ENCODE measurements around the gene ZP1. TPM values are rescaled to one million over a fixed set of nuclear protein-coding genes. Genes with fewer than 3 reads are reported as not detected.
"Not testable (repeated sequence)": the region's sequence is repeated elsewhere in the genome, so short reads cannot be mapped to it uniquely, and the experiment has no call there.

The ZP1 gene
- total RNA-seq, 1 experiment from 2014 or later: 2.1 TPM

DNA sequence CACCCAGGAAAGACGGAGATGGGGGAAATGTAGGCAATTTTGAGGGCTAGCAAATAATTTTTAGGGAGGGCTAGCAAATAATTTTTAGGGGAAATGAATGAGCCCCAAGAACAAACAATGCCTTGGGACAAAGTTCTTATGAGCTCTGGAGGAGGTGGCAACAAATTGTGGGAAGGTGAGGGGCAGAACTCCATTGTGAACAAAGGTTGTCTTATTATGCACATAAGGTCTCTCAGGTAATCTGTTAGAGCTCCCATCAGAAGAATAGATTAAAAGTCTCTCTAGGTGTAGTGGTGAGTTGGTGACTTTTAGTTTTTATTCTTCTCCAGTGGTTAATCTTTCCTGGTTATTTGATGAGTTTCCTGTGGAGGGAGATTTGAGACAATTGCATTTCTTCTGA is 41.5 kb downstream of the ZP1 start:
- DNase-seq (ENCODE audit: low spot score): no peak

DNA sequence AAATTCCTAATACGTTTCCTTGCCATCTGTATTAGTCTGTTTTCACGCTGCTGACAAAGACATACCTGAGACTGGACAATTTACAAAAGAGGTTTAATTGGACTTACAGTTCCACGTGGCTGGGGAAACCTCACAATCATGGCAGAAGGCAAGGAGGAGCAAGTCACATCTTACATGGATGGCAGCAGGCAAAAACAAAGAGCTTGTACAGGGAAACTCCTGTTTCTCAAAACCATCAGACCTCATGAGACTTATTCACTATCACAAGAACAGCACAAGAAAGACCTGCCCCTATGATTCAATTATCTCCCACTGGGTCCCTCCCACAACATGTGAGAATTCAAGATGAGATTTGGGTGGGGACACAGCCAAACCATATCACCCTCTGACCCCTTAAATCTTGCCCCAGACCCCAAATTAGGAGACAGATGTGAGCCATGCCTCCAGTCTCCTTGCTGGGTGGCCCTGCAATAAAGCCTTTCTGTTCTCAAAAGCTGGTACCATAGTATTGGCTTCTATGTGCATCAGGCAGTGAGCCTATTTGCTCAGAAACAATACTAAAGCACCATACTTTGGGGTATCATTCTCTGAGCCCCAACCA is 42.4 kb downstream of the ZP1 start:
- DNase-seq (ENCODE audit: low spot score): not testable (repeated sequence)

DNA sequence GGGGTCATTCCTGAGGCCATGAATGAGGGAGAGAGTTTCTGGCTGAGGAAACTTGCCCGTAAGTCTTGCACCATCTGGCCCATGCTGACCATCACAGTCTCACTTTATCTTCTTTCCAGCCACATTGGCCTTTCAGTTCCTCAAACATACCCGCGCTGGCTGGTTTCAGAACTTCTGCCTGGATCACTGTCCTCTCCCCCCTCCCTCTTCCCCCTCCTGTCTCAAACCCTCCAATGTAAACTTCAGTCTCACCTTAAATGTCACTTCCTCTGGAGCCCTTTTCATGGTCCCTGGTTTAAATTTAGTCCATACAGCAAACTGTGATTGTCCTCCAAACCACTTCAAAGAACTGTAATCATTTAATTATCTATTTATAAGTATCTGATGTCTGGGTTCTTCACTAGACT is 42.9 kb downstream of the ZP1 start:
- no peak for DNase-seq (ENCODE audit: low spot score)

DNA sequence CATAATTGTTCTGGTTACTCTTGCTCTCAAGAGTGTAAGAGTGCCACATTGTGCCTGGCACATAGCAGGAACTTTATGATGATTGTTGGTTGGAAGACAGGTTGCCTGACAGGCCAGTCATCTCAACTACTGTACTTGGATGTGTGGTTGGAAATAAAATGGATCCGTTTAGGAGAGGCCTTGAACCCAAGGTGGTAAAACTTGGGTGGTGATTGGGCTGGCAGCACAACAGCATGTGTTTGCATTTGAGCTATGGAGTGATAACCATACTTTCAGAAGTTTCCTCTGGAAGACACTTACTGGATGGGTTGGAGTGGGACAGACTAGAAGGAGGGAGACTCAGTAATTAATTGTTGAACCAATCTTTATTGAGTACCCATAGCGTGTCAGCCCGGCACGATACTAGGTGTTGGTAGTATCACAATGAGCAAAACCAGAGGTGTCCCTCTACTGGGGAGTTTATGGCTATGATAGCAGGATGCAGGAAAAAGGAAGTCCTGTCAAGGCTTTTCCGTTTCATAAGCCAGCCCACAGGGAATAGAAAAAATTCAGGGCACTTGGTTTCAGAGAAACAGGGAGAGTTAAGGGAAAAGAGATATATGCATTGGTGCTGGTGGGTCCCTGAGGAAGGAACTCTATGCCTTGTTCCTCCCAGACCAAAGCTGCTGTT is 43.5 kb downstream of the ZP1 start:
- DNase-seq (ENCODE audit: low spot score): no peak

DNA sequence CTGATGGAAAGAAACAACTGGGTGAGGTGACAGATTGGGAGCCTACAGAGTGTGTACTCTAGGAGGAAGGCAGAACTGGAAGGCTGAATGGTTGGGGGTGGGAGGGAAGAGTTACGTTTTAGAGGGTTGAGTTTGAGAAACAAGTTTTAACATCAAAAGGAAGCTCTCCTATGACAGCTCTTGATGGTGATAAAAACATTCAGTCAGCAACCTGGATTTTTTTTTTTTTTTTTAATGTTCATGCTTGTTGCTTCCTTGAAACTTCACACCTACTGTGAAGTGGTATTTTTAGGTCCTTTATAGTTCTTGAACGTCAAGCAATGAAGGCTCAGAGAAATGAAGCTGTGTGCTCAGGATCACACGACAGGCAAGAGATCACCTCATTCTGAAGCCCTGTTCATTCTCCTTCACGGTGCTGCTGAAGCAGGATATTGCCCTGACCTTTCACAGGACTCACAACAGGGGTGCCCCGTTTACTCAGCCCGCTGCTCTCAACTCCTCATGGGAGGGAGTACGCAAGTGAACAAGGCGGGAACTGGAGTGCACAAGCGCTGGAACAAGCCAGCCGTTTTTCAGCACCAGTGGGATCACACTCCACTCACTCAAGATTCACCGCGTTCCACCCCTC is 45.0 kb downstream of the ZP1 start:
- DNase-seq (ENCODE audit: low spot score): no peak

DNA sequence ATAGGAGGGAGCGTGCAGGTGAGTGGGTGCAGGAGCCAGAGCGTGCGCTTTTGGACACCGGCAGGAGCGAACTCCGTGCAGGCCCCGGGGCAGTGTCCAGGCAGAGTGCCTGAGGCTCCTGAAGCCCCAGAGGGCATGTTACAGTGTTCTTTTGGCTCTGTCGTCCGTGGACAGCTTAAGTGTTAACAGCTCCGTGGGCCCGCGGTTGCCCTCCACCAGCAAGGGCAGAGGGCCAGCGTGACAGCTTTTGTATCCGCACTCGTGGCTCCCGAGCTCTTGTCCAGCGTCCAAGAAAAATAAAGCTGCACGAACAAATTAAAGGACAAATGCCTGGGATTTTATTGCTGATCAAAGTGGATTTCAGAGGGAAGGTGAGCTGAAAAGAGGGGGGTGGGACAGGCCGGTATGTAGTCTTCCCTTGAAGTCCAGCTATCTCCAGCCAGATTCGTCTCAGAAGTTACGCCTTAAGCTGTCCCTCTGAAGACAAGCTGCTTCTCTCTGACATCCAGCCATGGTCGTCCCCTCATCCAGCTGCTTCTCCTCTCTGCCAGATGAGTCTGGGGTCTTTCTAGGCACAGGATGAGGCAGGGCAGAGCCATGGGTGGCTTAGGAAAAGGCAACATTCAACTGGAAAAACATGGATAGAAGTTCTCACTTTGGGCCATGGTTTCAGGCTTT is 45.6 kb downstream of the ZP1 start:
- DNase-seq (ENCODE audit: low spot score): no peak

DNA sequence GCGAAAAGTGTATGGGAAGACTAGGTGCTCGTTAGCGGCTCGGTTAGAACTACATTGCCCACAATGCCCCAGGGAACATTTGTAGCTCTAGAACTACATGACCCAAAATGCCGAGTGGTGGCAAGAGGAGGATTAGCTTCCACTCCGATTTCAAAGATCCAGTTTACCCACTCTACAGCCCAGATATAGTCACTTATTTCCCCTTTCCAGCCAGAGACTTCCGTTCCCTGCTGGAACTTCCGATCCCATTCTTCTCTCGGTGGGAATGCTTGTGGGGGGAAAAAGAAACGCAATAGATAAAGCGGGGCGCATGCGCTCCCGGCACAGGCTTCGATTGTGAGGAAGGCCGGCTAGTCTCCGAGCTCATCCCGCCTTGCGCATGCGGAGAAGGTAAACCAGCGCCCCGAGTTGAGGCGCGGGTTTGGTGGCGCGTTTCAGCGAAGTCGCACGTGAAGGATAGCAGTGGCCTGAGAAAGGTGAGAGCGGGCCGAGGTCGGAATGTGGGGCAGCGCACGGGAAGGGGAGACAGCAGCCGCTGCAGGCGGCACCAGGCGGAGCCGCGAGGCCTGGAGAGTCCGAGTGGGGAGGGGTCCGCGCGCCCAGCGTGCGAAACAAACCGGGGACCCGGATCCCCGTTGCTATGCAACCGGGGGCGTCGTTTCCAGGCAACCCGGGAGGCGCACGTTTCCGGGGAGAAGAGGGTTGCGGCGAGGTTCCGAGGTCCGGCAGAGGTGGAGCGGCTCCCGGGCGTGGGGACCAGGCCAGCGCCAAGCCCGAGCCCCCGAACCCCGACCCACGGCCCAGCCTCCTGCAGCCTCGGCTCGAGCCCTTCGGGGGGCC is 46.7 kb downstream of the ZP1 start, which contains the start of gene TMEM109:
Gene TMEM109, plus strand, starts transcription at position 366 of the 840 bp plus-strand sequence. CDS start 5,536 bp downstream, outside the sequence.
- DNase-seq (ENCODE audit: low spot score): peak; percentile 84

DNA sequence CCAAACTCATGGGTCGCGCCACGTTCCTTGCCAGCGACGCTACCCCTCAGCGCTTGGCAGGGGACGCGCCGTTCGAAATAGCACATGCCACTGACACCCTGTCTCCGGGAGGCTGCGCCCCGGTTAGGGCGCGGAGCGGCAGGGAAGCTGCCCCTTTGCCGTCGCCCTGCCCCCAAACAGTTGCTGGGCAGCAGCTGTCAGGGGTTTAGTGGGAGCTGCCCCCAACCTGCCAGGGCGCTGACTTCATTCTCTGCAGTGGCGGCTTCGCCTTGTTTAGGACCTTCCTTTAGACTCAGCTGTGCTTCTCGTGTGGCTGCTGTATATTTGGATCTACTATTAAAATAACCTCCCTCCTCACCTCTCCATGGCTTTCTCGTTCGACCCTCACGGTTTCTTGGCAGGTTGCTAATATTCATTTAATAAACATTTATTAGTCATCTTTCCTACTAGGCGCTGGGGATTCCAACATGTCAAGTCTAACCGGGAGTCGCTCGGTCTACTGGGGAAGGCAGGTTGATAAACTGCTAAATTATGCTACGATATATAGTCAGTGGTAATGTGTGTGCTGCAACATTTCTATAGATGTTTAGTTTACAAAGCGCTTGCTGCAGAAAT is 47.4 kb downstream of the ZP1 start:
- DNase-seq (ENCODE audit: low spot score): no peak

DNA sequence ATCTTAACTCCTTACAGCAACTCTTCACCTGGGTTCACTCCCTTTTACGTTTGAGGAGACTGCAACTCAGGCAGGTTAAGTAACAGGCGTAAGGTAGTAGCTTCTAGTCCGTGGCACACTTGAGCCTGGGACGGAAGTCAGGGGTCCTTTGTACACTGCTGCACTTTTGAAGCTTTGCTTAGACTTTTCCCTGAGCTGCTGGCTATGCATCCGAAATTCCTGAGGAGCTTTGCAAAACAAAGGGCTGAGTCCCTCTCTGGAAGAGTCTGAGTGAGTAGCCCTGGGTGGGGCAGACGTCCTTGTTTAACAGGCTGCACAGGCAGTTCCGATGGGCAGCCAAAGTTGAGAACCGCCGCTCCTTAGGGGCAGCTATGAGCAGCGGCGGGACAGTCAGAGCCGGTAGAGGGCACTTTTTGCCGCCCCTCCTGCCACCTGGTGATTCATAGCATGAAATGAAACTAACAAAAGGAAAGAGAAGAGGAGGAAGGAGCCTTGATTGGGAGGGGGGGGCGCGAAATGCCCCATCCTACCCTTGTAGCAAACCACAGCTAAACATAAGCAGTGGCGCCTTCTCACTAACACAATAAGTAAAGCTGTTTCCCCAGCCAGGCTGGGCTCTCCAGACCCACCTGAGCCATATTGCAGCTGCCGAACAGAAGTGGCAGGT is 48.0 kb downstream of the ZP1 start:
- peak; percentile 70 for DNase-seq (ENCODE audit: low spot score)

DNA sequence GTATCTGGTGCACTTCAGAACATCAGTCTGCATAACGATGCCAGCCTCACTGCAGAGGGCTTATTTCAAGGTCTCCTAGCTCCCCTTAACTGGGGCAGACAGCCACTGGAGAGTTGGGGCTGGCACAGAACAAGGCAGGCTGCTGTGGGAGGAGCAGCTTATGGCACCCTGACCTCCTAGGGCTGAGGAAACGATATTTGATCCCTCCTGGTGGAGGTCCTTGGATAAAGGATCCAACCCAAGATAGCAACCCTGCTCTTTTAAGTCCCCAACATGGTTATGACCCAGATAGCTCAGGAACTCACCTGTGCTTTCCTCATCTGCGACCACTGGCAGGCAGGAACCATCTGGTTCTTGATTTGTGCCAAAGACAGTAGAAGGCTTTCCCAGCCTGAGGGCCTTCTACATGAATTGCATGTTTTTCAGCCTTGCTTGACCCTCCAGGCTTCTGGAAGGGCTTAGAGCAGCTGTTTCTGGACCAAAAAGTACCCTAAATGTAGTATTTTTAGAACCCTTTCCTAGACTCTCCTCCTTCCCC is 49.4 kb downstream of the ZP1 start:
- DNase-seq (ENCODE audit: low spot score): no peak

DNA sequence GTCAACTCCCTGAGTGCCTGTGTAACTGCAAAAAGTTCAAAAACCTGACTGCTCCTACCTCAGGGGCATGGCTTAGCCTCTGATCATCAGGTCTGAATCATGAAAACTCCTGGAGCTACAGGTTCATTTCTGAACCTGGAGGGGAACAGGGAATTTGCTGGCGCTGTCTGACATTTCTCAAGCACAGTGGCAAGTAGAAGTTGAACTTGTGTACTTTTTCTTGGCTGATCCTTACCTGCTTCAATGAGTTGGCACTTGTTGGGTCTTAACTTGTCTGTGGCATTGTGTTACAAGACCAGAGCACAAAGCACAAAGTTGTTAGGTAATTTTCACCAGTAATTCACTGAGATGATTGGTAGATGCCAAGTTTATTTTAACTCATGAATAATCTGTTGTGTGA is 49.9 kb downstream of the ZP1 start:
- no peak for DNase-seq (ENCODE audit: low spot score)

DNA sequence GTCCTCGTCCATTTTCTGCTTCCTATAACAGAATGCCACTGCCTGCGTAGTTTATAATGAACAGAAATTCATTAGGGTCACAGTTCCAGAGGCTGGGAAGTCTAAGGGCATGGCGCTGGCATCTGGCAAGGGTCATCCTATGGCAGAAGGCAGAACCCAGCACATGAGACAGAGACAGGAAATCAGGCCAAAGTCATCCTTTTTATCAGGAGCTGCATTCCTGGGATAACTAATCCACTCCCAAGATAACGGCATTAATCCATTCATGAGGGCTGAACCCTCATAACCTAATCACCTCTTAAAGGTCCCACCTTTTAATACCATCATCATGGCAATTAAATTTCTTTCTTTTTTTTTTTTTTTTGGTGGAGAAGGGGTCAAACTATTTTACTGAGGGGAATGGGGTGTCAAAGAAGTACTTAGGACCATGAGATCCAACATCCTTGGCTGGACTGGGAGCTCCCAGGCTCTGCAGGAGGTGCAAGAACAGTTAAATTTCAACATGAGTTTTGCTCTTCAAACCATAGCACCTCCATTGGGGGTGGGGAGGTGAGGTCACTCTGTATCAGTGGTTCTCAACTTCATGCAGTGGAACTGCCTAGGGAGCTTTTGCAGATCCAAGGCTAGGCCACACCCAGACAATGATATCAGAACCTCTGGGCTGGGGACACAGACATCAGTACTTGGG is 51.1 kb downstream of the ZP1 start:
- no peak for DNase-seq (ENCODE audit: low spot score)

DNA sequence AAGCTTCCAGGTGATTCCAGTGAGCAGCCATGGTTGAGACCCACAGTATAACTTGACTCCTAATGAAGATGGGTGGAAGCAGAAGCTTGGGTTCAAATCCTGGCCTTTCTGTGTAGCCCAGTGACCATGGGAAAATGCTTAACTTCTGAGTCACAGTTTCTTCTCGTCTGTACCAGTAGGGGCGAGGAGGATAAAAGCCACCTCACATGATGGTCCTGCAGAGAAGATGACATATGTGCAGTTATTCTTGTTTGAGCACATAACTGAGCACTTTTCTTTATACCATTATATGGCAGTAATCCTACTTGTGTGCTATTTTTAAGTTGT is 51.6 kb downstream of the ZP1 start:
- DNase-seq (ENCODE audit: low spot score): no peak

DNA sequence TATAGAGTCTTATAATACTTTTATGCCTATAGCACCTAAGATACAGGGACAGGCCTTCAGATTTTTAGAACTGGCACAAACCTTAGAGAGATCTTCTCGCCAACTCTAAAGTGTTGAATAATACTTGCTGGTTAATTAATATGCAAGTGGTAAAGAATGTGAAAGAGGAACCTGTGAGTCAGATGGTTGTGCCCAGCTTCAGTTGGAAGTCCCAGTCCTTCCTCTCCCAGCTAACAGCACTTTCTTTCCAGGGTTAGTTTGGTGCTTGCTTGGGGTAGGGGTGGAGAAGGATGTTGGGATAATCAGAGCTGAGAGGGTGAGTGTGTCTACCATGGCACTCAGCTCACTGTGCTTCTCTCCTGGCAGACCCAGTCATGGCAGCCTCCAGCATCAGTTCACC is 52.0 kb downstream of the ZP1 start:
- no peak for DNase-seq (ENCODE audit: low spot score)

DNA sequence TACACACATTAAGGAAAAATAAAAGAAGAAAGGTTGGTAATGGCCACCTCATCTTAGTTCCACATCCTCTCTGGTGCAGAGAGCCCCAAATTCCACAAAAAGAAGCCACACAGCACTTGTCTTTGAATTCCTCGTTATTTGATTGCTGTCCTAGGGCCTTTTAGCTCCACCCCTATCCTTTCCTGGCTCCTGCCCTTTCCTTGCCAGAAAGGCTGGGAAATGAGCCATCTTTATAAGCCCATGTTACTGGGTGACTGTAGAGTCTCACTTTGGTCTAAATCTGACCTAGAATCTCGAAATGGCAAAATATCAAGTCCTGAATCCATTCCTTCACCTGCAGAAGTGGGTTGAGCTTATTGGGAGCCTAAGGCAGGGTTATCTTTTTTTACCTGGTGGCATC is 52.6 kb downstream of the ZP1 start:
- DNase-seq (ENCODE audit: low spot score): no peak

DNA sequence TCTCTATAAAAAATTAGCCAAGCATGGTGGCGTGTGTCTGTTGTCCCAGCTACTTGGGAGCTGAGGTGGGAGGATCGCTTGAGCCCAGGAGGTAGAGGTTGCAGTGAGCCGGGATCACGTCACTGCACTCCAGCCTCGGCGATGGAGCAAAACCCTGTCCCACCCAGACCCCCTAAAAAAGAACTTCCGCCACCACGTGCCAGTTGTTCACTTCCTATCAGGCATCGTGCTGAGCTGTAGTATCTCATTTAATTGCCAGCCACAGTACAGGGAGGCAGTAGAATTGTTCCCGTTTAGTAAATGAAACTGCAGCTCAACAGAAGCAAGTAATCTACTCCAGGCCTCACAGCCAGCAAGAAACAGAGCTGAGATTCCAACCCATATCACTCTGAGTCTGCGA is 53.9 kb downstream of the ZP1 start:
- DNase-seq (ENCODE audit: low spot score): no peak

DNA sequence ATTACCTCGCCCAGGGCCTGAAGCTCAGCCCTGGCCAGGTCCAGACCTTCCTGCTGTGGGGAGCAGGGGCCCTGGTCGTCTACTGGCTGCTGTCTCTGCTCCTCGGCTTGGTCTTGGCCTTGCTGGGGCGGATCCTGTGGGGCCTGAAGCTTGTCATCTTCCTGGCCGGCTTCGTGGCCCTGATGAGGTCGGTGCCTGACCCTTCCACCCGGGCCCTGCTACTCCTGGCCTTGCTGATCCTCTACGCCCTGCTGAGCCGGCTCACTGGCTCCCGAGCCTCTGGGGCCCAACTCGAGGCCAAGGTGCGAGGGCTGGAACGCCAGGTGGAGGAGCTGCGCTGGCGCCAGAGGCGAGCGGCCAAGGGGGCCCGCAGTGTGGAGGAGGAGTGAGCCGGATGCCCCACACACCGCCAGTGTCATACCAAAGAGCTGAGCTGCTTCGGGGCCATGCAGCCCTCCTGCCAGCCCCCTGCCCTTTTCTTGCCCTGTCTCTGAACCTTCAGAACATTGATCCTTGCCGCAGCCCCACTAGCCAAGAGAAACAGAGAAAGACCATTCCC is 54.5 kb downstream of the ZP1 start:
- DNase-seq (ENCODE audit: low spot score): no peak

DNA sequence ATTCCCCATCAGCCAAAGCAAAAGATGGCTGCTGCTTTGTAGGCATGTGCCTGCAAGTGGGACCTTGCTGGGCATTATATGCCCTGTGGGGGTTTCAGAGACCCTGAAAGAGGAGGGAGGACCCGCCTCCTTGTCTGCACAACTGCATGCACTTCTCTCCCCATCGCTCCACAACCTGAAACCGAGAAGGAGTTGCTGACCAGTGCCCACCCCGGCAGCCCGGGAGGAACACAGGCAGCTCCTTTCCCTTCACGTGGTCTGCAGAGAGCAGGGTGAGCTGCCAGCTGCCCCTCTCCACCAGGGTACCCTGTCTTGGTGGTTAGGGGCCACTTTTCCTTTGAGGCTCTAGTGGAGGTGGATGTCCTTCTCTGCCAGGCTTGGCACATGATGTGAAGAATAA is 55.6 kb downstream of the ZP1 start:
- DNase-seq (ENCODE audit: low spot score): no peak

DNA sequence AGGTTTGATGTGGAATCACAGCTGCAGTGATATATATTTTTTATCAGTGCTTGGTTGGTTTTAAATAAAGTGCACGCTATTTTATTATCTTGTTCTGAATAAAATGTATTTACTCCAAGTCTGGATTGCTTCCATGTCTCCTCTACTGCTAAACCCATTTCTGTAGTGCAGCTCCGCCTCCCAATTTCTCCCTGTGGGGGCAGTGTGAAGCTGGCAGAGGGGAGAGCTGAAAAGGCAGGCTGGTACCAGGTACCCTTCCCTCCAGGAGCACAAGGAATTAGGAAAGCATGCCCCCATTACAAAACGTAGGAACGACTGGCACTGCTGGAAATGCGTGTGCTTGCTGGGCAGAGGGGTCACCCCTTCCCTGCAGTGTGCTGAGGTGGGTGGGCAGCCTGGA is 56.0 kb downstream of the ZP1 start:
- DNase-seq (ENCODE audit: low spot score): no peak

DNA sequence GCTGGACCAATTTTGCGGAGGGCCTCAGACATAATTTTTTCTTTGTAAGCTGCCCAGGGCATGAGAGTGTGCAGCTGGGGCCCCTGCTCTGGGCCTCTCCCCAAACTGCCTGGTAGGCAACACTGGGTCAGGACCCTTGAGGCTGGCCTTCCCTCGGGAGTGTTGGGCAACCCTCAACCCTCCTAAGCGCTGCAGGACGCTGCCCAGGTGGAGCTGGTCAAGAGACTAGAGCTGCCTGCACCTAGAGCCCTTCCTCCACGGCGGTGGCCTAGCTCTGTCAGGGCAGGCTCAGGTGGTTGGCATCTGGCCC is 56.4 kb downstream of the ZP1 start:
- DNase-seq (ENCODE audit: low spot score): no peak
